NT2/D1 (cell line): ENCODE data around the gene ADGRF1.

Experiments used
- DNase-seq: peaks from one replicate; pipeline ENCODE4 v3.0.0-alpha.2; 2011; ENCODE audit warnings: low read depth, low spot score
- H3K27me3 ChIP-seq: 2 replicates; pipeline ENCODE4 v1.6.0; 2011; ENCODE audit warnings: mild to moderate bottlenecking; ENCODE audit not compliant: insufficient read length, insufficient read depth
- H3K36me3 ChIP-seq: 2 replicates; pipeline ENCODE4 v1.6.1; 2011; ENCODE audit warnings: mild to moderate bottlenecking, low read length, mixed read lengths; ENCODE audit not compliant: insufficient read depth, insufficient read length
- H3K4me1 ChIP-seq: 2 replicates; pipeline ENCODE4 v1.5.1; 2011; ENCODE audit not compliant: insufficient read depth, insufficient read length
- H3K4me3 ChIP-seq: 2 replicates; pipeline ENCODE4 v1.5.1; 2011; ENCODE audit warnings: low read depth; ENCODE audit not compliant: insufficient read length
- H3K9ac ChIP-seq: 2 replicates; pipeline ENCODE4 v1.6.0; 2011; ENCODE audit warnings: low read depth; ENCODE audit not compliant: insufficient read length
- H3K9me3 ChIP-seq: 2 replicates; pipeline ENCODE4 v1.5.1; 2011; ENCODE audit warnings: mild to moderate bottlenecking, low read length; ENCODE audit not compliant: insufficient read depth
- SUZ12 ChIP-seq: IDR thresholded peaks from 2 replicates; pipeline ENCODE4 v1.6.1; 2011; ENCODE audit not compliant: insufficient read length, insufficient read depth; ENCODE audit errors: extremely low read depth
- YY1 ChIP-seq: IDR thresholded peaks from 2 replicates; pipeline ENCODE4 v1.6.1; 2011; ENCODE audit not compliant: insufficient read length, insufficient read depth
- ZNF274 ChIP-seq: IDR thresholded peaks from 2 replicates; pipeline ENCODE4 v1.6.1; 2011; ENCODE audit warnings: mild to moderate bottlenecking, low read depth, low read length

Gene ADGRF1

GRCh38 chr6:46990031-46990644 lies 52.0 kb downstream of the ADGRF1 start:
- H3K27me3 ChIP-seq: no peaks in the 10 kb centered on the region
- no peak for TF ChIP-seq SUZ12
- TF ChIP-seq YY1: no peak
- no peak for TF ChIP-seq ZNF274
- no peaks in the 10 kb centered on the region for H3K4me1 ChIP-seq
- no peak overlapping the region for H3K9ac ChIP-seq
- DNase-seq: no peak
- no peaks in the 10 kb centered on the region for H3K36me3 ChIP-seq
- no peak overlapping the region for H3K4me3 ChIP-seq
- H3K9me3 ChIP-seq: no peaks in the 10 kb centered on the region

- TF ChIP-seq SUZ12 (no peak), YY1 (no peak), ZNF274 (no peak)
- H3K36me3 ChIP-seq: no peaks in the 10 kb centered on the region
- DNase-seq: no peak
- no peaks in the 10 kb centered on the region for H3K4me1 ChIP-seq
- no peaks in the 10 kb centered on the region for H3K27me3 ChIP-seq
- no peaks in the 10 kb centered on the region for H3K9me3 ChIP-seq
- H3K4me3 ChIP-seq: no peak overlapping the region
- H3K9ac ChIP-seq: no peak overlapping the region
Measured at GRCh38 chr6:46989398-46989797, 52.7 kb downstream of the ADGRF1 start.

DNA sequence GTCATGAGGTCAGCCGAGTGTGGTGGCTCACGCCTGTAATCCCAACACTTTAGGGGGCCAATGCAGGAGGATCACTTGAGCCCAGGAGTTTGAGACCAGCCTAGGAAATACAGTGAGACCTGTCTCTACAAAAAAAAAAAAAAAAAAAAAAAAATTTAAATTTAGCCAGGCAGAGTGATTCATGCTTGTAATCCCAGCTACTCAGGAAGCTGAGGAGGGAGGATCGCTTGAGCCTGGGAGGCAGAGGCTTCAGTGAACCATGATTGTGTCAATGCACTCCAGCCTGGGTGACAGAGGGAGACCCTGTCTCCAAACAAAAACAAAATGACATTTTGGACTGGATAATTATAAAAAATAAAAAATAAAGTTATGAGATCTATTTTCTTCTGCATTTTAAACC lies 56.2 kb downstream of the ADGRF1 start:
- DNase-seq: no peak
- Histone ChIP-seq H3K27me3 (no peaks in the 10 kb centered on the region), H3K4me1 (no peaks in the 10 kb centered on the region), H3K9me3 (no peaks in the 10 kb centered on the region), H3K9ac (no peak overlapping the region), H3K4me3 (no peak overlapping the region), H3K36me3 (no peaks in the 10 kb centered on the region)
- TF ChIP-seq YY1: no peak
- no peak for TF ChIP-seq SUZ12
- no peak for TF ChIP-seq ZNF274

DNA sequence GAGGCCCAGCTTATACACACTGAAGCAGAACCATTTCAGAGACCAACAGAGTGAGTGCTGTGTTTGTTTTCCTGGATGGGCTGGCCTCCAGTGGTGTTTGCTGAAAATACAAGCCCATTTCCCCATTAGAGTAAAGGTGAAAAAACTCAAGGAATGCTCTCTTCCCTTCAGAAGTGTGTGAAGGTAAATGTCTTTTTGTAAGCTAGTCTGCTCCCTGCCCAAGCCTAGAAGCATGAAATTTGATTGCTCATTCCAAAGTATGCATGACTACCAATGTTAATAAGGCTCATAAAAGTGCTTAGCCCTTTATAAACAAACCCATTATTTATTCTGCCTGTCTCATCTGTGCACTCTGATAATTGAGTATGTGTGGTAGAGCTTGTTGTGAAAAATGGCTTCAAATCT lies 59.1 kb downstream of the ADGRF1 start:
- no peak for DNase-seq
- H3K4me1 ChIP-seq: no peaks in the 10 kb centered on the region
- no peak overlapping the region for H3K9ac ChIP-seq
- no peak overlapping the region for H3K4me3 ChIP-seq
- TF ChIP-seq SUZ12 (no peak), ZNF274 (no peak), YY1 (no peak)
- no peaks in the 10 kb centered on the region for H3K27me3 ChIP-seq
- H3K36me3 ChIP-seq: no peaks in the 10 kb centered on the region
- H3K9me3 ChIP-seq: no peaks in the 10 kb centered on the region

GRCh38 chr6:46979206-46979605 lies 62.9 kb downstream of the ADGRF1 start:
- TF ChIP-seq YY1: no peak
- no peak for TF ChIP-seq SUZ12
- no peak for TF ChIP-seq ZNF274
- H3K4me1 ChIP-seq: no peaks in the 10 kb centered on the region
- no peak for DNase-seq

GRCh38 chr6:46974786-46975185 lies 67.3 kb downstream of the ADGRF1 start:
- H3K4me1 ChIP-seq: no peaks in the 10 kb centered on the region
- no peaks in the 10 kb centered on the region for H3K9me3 ChIP-seq
- no peaks in the 10 kb centered on the region for H3K27me3 ChIP-seq
- TF ChIP-seq ZNF274 (no peak), YY1 (no peak), SUZ12 (no peak)
- H3K9ac ChIP-seq: no peak overlapping the region
- no peaks in the 10 kb centered on the region for H3K36me3 ChIP-seq
- no peak for DNase-seq
- H3K4me3 ChIP-seq: no peak overlapping the region

More at GRCh38 chr6:46979206-46979605, 62.9 kb downstream of the ADGRF1 start:
- no peaks in the 10 kb centered on the region for H3K27me3 ChIP-seq
- no peaks in the 10 kb centered on the region for H3K9me3 ChIP-seq
- H3K9ac ChIP-seq: no peak overlapping the region
- H3K36me3 ChIP-seq: no peaks in the 10 kb centered on the region
- H3K4me3 ChIP-seq: no peak overlapping the region

- TF ChIP-seq ZNF274 (no peak), YY1 (no peak), SUZ12 (no peak)
- DNase-seq: no peak
- no peaks in the 10 kb centered on the region for H3K36me3 ChIP-seq
- no peak overlapping the region for H3K4me3 ChIP-seq
- H3K27me3 ChIP-seq: no peaks in the 10 kb centered on the region
- no peaks in the 10 kb centered on the region for H3K4me1 ChIP-seq
- no peak overlapping the region for H3K9ac ChIP-seq
- no peaks in the 10 kb centered on the region for H3K9me3 ChIP-seq
Measured at GRCh38 chr6:46973029-46973428, 69.1 kb downstream of the ADGRF1 start.
